Right lobe of liver (tissue), 6 donors: Measurements from ENCODE around the gene HIC1. TPM values are rescaled to one million over a fixed set of nuclear protein-coding genes. Genes with fewer than 3 reads are reported as not detected.

Experiments
- ATAC-seq, 4 donors: fragments of 200-7000 bp; cut with Tn5 transposase; one replicate each; pipeline ENCODE4 v1.9.1; 2020; ENCODE audit warnings: mild to moderate bottlenecking in 4 of 4, moderate library complexity in 4 of 4
- DNase-seq, 3 donors: peaks; one replicate each; pipeline ENCODE4 v3.0.0-alpha.2; 2020
- H3K27ac ChIP-seq, 3 donors: fragments of 200-600 bp; one replicate each; pipeline ENCODE4 v1.8.0; 2022
- H3K27me3 ChIP-seq, 2 donors: fragments of 200-600 bp; one replicate each; pipeline ENCODE4 v1.8.0; 2022
- H3K36me3 ChIP-seq, 4 donors: fragments of 200-600 bp; sonication (generic) in 1 of 4; one replicate each; pipeline versions ENCODE4 v1.5.1 to v1.8.0; 2017 to 2022; ENCODE audit warnings: control low read depth in 1 of 4
- H3K4me1 ChIP-seq, 4 donors: fragments of 200-600 bp; sonication (generic) in 1 of 4; one replicate each; pipeline versions ENCODE4 v1.5.1 to v1.8.0; 2017 to 2022; ENCODE audit warnings: control low read depth in 1 of 4
- H3K4me3 ChIP-seq, 3 donors: fragments of 200-600 bp; one replicate each; pipeline ENCODE4 v1.8.0; 2022
- H3K9me3 ChIP-seq, 4 donors: fragments of 200-600 bp; sonication (generic) in 1 of 4; one replicate each; pipeline versions ENCODE4 v1.5.1 to v1.8.0; 2017 to 2022; ENCODE audit warnings: control low read depth in 1 of 4
- POLR2A ChIP-seq: fragments of 450-650 bp; IDR thresholded peaks from one replicate; pipeline ENCODE4 v1.6.1; 2017; ENCODE audit warnings: antibody characterized with exemption, mild to moderate bottlenecking
- WGBS: methylation state at CpG from one replicate; pipeline ENCODE4 v1.1.6; 2018; ENCODE audit warnings: low coverage, low lambda C conversion rate; ENCODE audit not compliant: insufficient coverage; ENCODE audit errors: missing lambda C conversion rate; 5-methylcytosine and 5-hydroxymethylcytosine counted together
- intact Hi-C, 2 donors: fragments of 100-400 bp; cut with DNase I; formaldehyde crosslinking; loops; one replicate each; pipeline versions ENCODE4 v1.11.2 to v1.14.1; 2022
- total RNA-seq, 6 experiments: library from RNA; depleted of rRNA in 2 of 6; stranded (reverse); fragments of >200 nt in 2 of 6; fragmentation: NEBNext Ultra II Directional in 3 of 6; extraction: Animal tissue kit (Norgen Biotek cat#: 25700) in 3 of 6; gene quantifications; one replicate each; pipeline versions ENCODE4 v1.1.0 to v1.2.4, GENCODE V29; 2016 to 2023
- TF ChIP-seq, protein P1 (sequence below), 4 donors: fragments of 200-600 bp in 3 of 4; fragments of 450-650 bp in 1 of 4; IDR thresholded peaks; one replicate each; pipeline versions ENCODE4 v1.5.1 to v1.8.0; 2016 to 2022; ENCODE audit warnings: antibody characterized with exemption in 4 of 4, mild to moderate bottlenecking in 2 of 4
- donor health status: DM: no; HTN: yes; CAD: no.
- donor health status: DM: no; HTN: no; CAD: no.
- donor health status: DM: no; HTN: no; CAD: no.
- donor health status: DM: no; HTN: yes; CAD: no.
- donor health status: DM: no; HTN: yes; CAD: no.

Gene HIC1
- total RNA-seq, 6 experiments from 2014 or later = 4.7 to 14.8 (median 6.1) TPM

DNA sequence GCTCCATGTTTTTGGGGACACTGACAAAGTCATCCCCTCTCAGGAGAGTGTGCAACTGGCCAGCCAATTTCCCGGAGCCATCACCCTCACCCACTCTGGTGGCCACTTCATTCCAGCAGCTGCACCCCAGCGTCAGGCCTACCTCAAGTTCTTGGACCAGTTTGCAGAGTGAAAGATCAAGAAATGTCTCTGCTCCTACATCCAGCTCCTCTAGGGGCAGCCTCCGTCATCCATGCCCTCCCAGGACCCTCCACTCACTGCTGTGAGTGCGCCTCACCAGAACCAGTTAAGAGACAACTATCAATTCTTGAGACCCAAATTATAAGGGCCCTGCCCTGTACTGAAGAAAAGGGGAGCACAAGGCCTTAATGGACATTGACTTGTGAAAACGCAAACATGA lies 12.0 kb upstream of the HIC1 start:
- Histone ChIP-seq H3K36me3 (no peaks in the 10 kb centered on the region), H3K4me3 (no peak overlapping the region), H3K4me1 (peaks cover 0 to 13% (median 0%) of the 10 kb centered on the region in 4 donors), H3K27ac (no peak overlapping the region), H3K9me3 (no peaks in the 10 kb centered on the region), H3K27me3 (no peaks in the 10 kb centered on the region)
- no peak for ATAC-seq
- TF ChIP-seq, protein P1, sequence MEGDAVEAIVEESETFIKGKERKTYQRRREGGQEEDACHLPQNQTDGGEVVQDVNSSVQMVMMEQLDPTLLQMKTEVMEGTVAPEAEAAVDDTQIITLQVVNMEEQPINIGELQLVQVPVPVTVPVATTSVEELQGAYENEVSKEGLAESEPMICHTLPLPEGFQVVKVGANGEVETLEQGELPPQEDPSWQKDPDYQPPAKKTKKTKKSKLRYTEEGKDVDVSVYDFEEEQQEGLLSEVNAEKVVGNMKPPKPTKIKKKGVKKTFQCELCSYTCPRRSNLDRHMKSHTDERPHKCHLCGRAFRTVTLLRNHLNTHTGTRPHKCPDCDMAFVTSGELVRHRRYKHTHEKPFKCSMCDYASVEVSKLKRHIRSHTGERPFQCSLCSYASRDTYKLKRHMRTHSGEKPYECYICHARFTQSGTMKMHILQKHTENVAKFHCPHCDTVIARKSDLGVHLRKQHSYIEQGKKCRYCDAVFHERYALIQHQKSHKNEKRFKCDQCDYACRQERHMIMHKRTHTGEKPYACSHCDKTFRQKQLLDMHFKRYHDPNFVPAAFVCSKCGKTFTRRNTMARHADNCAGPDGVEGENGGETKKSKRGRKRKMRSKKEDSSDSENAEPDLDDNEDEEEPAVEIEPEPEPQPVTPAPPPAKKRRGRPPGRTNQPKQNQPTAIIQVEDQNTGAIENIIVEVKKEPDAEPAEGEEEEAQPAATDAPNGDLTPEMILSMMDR (IDR thresholded peaks at IDR 0.05) = no peak
- no peak for TF ChIP-seq POLR2A
- intact Hi-C loops = loop anchor here (5.0 kb wide), 1 partner anchor 136 kb away; no protein-coding TSS in a partner anchor
- WGBS = 100% methylated on average over 1 of the region's 5 CpGs
- DNase-seq = no peak

DNA sequence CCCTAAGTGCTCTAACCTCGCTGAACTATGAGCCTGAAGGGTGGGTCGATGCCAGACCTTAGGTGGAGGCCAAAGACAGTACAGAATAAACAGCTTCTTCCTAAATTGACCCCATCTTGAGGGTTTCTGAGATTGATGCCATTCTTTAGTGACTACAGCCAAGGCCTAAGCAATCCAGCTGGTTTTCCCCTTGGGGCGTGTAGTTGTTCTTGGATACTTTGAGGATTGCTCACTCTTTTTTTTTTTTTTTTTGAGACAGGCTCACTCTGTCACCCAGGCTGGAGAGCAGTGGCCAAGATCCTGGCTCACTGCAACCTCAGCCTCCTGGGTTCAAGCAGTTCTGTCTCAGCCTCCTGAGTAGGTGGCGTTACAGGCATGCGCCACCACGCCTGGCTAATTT lies 11.1 kb upstream of the HIC1 start:
- Histone ChIP-seq H3K27ac (no peak overlapping the region), H3K27me3 (no peaks in the 10 kb centered on the region), H3K36me3 (no peaks in the 10 kb centered on the region), H3K4me1 (peaks cover 0 to 13% (median 2%) of the 10 kb centered on the region in 4 donors), H3K9me3 (no peaks in the 10 kb centered on the region), H3K4me3 (no peak overlapping the region)
- WGBS = 83% methylated on average over 4 of the region's 6 CpGs
- ATAC-seq (no peak), DNase-seq (no peak)
- intact Hi-C loops = loop anchor here (5.0 kb wide), 1 partner anchor 136 kb away; no protein-coding TSS in a partner anchor
- TF ChIP-seq, protein P1 (IDR thresholded peaks at IDR 0.05) = no peak

DNA sequence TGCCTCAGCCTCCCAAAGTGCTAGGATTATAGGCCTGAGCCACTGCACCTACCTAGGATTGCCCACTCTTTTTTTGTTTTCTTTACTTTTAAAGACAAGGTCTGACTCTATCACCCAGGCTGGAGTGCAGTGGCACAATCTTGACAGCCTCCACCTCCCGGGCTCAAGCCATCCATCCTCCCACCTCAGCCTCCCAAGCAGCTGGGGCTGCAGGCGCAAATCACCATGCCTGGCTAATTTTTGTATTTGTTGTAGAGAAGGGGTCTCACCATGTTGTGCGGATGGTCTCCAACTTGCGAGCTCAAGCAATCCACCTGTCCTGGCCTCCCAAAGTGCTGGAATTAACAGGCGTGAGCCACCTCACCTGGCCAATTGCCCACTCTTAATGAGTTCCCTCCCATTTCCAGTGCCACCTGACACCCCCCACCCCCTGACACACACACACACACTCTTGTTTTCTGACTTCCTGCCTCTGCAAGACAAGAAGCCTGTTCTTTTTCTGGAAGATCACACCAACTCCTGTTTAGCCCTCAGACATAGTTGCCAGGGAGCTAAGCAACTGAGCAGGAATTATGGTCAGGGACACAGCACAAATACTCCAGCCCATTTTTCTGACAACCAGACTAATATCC lies 10.5 kb upstream of the HIC1 start:
- no peak overlapping the region for H3K4me3 ChIP-seq
- no peaks in the 10 kb centered on the region for H3K9me3 ChIP-seq
- no peak overlapping the region for H3K27ac ChIP-seq
- no peak for ATAC-seq
- no CpG with 5 or more reads among the region's 5 CpGs for whole genome bisulfite sequencing
- no peaks in the 10 kb centered on the region for H3K36me3 ChIP-seq
- no peak for TF ChIP-seq POLR2A
- TF ChIP-seq, protein P1 (IDR thresholded peaks at IDR 0.05) = no peak
- DNase-seq = no peak
- H3K4me1 ChIP-seq = peaks cover 0 to 18% (median 5%) of the 10 kb centered on the region in 4 donors
- intact Hi-C loops = loop anchor here (5.0 kb wide), 1 partner anchor 137 kb away; no protein-coding TSS in a partner anchor
- no peaks in the 10 kb centered on the region for H3K27me3 ChIP-seq

- WGBS = 83% methylated on average over 5 of the region's 6 CpGs
- Histone ChIP-seq H3K4me3 (no peak overlapping the region), H3K4me1 (peaks cover 0 to 23% (median 5%) of the 10 kb centered on the region in 4 donors), H3K27ac (no peak overlapping the region), H3K9me3 (no peaks in the 10 kb centered on the region), H3K36me3 (no peaks in the 10 kb centered on the region), H3K27me3 (no peaks in the 10 kb centered on the region)
- intact Hi-C loops = no loop called here
- TF ChIP-seq POLR2A = no peak
- TF ChIP-seq, protein P1 (IDR thresholded peaks at IDR 0.05) = no peak
- DNase-seq (no peak), ATAC-seq (no peak)
Observed at GRCh38 chr17:2047590-2047989, 7.3 kb upstream of the HIC1 start.
